ENCODE results near the gene GP1BB.

GP1BB gene

GRCh38 chr22:19742160-19743066 is 19.1 kb downstream of the GP1BB start:
- no peak for DNase-seq

DNA sequence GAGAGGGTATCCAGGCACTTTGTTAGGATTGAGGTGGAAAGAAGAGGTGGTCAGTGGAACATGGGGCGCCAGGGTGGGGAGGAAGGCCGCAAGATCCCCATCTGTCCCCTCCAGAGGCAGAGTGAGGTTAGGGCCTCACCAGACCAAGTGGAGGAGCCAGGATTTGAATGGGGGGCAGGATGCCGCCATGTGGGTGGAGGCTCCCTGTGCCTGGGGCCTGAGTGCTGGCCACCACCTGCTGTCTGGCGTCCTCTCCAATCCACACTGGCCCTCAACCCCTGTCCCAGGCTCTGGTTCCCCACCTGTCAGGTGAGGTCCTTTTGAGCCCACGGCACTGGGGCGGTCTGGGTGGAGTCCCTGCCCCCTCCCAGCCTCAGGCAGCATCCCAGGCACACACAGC is 19.7 kb downstream of the GP1BB start:
- DNase-seq, result no peak

- DNase-seq, result no peak
These were observed 20.3 kb downstream of the GP1BB start for GRCh38 chr22:19743651-19744050.

DNA sequence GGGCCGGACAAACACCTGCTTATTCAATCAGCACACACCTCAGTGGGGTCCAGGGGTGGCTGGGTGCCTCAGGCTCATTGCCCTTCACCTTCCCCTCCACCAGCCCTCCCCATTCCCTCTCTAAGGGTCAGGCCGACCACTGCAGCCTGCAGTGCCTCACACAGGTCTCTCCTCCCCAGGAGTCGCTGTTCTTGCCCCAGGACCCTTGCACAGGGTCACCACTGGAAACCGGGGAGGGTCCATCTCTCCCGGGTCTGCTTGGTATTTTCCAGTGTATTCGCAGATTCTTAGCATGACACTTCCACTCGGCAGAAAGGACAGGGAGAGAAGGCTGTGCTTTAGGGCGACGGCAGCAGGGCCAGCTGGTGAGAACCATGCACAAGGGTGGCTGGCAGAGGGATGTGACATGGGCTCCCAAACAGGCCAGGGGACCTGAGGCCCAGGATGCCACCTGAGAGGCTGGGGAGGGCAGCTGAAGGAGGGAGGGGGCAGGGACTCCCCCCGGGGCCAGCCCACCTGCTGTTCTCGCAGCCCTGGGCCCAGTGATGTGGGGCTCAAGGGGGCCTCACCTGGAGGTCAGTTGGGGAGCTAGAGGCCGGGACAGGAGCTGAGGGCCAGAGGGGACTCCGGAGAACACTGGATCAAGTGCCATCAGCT is 21.1 kb downstream of the GP1BB start:
- DNase-seq, result no peak

- DNase-seq, result no peak
These were observed 22.1 kb downstream of the GP1BB start for GRCh38 chr22:19745155-19746101.

DNA sequence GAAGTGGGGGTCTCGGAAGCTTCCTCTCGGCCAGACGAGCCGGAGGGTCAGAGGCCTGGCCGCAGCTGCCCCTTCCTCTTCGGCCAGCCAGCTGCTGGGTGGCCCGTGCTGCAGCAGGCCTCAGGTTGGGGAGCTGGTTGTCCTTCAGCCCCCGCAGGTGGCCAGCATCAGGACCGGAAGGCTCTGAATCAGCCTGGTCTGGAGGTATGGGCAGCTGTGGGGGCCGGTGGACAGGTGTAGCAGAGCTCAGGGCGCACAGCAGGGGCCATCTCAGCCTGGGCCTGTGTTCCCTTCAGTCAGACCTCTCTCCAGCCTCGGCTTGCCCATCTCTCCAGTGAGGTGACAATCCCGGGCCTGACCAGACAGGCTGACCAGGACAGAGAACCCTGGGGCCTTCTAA is 23.4 kb downstream of the GP1BB start:
- DNase-seq, result no peak

- no peak for DNase-seq
These were observed 24.2 kb downstream of the GP1BB start for GRCh38 chr22:19747551-19747950.

GRCh38 chr22:19748139-19748538 is 24.8 kb downstream of the GP1BB start:
- no peak for DNase-seq

- DNase-seq, result no peak
These were observed 25.8 kb downstream of the GP1BB start for GRCh38 chr22:19748991-19749664.

DNA sequence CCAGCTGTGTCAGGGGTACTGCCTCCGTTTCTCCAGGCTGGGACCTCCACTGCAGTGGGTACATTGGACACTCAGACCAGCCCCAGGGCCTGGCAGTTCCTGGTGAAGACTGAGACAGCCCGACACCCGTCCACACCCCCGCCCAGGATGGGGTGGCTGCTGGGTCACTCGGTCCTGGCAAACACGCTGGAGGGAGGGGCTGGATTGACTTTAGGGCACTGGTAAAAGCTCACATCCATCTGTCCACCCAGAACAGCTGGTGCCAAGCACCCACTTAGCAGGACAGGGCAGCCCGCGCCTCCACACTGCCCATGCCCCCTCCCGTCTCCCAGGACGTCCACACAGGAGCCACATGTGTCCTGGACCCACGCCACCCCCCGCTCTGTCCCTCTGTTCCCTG is 26.5 kb downstream of the GP1BB start:
- no peak for DNase-seq

- DNase-seq, result no peak
These were observed 27.5 kb downstream of the GP1BB start for GRCh38 chr22:19750507-19751490.

GRCh38 chr22:19751497-19752245 is 28.3 kb downstream of the GP1BB start:
- no peak for DNase-seq

DNA sequence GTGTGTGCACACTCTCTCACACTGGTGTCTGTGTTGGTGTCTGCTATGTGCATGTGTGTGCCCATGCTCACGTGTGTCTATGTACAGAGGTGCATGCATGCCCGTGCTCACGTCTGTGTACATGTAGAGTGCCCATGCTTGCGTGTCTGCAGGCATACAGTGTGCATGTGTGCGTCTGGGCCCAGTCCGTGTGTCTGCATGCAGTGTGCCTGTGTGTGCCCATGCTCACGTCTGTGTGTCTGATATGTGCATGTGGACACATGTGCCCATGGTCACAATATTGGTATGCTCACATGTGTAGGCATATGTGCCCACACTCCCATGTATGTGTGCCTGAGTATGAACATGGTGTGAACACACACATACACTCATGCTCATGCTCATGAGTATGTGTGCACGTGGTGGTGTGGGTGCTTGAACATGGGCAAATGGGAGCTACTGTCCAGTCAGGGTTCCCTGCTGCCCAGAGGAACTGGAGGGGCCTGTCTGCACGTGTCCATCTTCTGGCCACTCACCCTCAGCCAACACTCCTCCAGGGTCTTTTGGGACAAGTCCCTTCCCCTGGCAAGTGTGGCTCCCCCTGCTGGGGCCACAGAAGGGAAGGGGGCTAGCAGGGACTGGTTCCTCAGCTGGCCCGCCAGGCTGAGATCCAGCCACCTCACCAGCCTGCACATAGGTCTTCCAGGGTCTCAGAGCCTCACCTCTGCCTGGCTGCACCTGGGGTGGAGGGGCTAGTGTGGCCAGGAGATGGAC is 29.9 kb downstream of the GP1BB start:
- DNase-seq, result no peak

- DNase-seq, result no peak
These were observed 30.8 kb downstream of the GP1BB start for GRCh38 chr22:19753996-19754700.

DNA sequence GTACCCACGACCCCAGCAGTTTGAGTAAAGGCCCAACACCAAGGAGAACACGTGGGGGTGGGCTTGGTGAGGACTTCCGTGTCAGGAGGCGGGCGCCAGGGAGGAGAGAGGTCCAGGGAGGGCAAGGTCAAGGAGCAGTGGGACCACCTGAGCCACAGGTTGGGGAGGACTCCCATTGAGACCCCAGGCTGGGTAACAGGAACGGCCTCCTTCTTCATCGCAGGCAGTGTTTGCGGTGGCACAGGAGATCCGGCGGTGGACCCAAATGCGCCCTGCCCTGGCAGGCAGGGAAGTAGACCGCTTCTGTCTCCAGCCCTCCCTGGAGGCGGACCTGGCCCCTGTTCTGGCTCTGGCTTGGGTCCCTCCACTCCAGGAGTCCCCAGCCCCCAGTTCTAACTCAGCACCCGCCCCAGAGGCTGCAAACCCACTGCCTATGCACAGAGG is 31.4 kb downstream of the GP1BB start:
- DNase-seq, result no peak

- no peak for DNase-seq
These were observed 31.9 kb downstream of the GP1BB start for GRCh38 chr22:19755145-19755710.

GRCh38 chr22:19755722-19756287 is 32.5 kb downstream of the GP1BB start:
- no peak for DNase-seq
